ENCODE measurements around the gene PRLH.
"Not testable (repeated sequence)": the region's sequence is repeated elsewhere in the genome, so short reads cannot be mapped to it uniquely, and the experiment has no call there.

Gene PRLH

GRCh38 chr2:237583385-237584295 lies 17.3 kb downstream of the PRLH start:
- no peak for DNase-seq

DNA sequence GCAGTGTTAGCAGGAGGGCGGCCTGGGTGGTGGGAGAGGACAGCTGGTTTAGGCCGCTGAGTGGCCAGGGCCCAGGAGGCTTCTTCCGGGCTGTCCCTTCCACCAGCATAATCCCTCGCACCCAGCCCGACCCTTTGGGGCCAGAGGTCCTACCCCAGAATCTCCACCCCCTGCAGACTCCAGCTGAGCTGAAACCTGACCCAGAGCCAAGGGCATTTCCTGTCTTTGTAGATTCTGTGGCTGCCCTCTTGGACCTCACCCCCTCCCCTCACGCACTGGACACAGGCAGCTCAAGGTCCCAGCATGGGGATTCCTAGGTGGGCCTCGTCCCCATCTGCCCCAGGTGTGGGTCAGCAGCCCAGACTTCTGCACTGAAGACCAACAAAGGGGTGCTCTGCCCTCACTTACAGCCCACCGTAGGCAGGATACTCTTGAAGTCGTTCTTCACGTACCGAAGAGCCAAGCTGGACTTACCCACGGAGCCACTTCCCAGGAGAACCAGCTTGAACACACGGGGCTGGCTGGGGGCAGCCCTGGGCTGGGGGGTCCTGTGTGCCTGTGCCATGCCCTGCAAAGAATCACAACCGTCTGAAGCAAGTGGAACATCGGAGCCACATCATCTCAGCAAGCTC lies 19.3 kb downstream of the PRLH start:
- no peak for DNase-seq

- DNase-seq, result no peak
Measured at GRCh38 chr2:237588044-237588696, 21.8 kb downstream of the PRLH start.

DNA sequence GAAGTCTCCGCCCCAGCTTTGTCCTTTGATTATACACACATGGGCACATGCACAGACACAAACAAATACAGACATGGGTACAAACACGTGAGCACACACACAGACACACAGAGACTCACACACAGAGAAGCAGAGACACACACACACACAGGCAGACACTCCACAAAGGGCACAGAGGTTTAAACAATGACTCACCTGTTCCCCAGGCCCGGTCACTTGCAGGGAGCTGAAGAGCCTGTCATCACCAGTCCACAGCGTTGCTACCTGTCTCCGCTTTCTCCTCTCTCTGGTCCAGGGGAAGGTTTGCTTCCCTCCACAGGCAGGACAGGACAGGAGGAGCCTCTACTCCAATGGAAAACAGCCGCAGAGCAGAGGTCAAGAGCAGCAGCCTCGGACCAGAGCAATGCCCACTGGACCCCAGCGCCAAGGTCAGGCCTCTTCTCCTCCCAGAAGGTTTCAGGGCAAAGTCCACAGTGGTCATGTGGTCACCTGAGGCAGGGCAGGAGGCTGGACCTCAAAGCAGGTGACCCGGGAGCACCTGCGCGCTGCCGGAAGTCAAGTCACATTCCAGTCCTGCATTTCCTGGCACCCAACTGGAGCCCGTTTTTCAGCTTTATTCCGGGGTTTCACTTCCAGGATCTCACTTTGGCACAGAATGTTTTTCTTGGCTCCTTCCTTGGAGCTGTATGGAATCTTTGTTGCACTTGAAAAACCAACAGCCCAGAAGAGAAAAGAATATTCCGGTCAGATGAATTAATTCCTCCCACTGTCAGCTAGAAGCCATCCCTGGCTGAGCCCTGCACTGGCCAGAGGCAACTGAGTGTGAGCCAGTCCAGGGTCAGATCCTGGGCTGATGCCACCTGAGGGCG lies 24.1 kb downstream of the PRLH start, which contains the start of gene RAB17:
Gene RAB17 (minus strand): TSS at position 463 of the 869 bp plus-strand sequence. CDS start 4,580 bp downstream, outside the sequence.
- peak; percentile 21 for DNase-seq

DNA sequence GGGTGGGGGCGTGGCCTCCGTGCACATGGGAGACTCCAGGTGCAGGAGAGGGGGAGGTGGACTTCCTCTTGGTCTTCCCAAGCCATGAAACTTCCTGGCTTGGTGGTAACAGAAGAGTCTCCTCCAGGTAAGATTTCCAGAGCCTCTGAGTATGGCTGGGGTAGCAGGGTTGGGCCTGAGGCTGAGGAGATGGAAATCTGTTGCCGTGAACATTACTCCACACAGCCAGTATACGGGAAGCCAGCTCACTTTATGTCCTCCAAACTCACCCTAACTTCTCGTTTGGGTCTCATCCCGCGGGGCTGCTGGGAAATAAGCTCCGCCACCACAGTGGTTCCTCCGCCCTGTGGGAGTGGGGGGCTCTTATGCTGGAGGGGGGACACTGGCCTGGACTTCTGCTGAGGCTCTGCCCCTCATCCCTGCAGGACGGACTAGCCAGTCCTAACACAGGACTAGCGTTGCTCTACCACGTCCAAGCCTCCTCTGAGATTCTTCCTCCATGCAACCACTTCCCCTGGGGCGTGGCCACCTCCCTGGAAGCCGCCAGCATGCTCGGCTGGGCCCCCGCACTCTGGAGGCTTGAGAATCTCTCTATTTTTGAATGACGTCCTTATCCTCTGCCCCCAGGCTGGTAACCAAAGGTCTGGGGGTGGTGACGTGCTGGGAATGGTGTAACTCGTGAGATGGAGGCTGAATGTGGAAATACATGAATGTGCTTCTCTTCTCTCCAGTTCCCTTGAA lies 24.9 kb downstream of the PRLH start:
- DNase-seq, result no peak

GRCh38 chr2:237592425-237592980 lies 26.1 kb downstream of the PRLH start:
- no peak for DNase-seq

DNA sequence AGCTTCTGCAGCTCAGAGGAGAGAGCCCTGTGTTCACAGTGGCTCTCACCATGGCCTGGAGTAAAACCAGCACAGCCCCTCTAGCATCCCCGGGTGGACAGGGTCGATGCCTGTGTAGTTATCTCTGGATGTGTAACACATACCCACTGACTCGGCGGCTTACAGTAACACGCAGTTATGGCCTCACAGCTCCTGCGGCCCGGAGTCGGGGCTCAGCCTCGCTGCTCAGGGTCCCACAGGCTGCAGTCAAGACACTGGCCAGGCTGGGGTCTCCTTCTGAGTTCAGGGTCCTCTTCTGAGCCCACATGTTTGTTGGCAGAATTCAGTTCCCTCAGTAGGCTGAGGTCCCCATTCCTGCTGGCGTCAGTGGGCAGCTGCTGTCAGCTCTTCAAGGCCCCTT lies 26.7 kb downstream of the PRLH start:
- no peak for DNase-seq

DNA sequence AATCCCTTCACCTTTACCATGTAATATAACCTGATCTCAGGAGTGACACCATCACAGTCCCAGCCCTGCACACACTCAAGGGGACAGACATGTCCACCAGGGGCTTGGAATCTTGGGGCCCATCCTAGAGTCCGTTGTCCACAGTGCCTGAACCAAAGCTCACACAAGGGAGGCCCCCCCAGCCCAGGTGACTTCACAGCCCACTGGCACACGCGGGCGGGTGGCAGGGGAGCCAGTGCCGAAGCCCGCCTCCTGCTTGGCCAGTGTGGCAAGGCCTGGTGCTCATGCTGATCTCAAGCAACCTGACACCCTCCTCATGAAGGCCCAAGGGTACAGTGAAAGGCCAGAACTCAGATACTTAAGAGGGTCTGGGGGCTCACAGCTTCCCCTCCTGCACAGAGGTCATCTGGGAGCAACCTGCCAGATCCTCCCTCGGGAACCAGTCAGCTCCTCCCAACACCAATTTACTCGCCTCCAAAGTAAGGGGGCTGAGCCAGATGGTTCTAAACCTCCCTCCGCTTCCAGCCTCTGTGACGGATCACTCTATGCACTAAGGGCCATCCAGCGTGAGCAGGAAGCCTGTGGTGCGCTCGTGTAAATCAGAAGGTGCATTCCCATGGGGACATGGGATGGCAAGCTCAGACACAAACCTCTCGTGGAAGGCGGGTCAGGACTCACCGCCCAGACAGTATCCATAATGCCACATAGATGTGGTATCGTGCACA lies 27.4 kb downstream of the PRLH start:
- no peak for DNase-seq

GRCh38 chr2:237594514-237594871 lies 28.1 kb downstream of the PRLH start:
- no peak for DNase-seq

DNA sequence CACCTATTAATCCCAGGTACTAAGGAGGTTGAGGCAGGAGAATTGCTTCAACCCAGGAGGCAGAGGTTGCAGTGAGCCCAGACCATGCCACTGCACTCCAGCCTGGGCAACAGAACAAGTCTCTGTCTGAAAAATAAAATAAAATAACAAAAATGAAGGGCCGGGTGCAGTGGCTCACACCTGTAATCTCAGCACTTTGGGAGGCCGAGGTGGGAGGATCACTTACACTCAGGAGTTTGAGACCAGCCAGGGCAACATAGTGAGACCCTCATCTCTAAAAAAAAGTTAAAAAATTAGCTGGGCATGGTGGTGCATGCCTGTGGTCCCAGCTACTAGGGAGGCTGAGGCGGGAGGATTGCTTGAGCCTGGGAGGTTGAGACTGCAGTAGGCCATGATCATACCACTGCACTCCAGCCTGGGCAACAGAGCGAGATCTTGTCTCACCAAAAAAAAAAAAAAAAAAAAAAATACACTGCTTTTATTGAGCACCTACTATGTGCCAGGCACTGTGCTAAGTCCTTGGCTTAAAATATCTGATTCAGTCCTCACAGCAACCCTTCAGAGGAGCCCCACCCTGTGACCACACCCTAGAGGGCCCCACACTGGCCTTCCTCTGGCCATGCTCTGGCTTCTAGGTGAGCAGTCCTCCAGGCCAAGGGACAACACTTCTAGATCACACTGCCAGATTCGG lies 29.6 kb downstream of the PRLH start:
- DNase-seq, result not testable (repeated sequence)

GRCh38 chr2:237596520-237597195 lies 30.3 kb downstream of the PRLH start:
- no peak for DNase-seq

DNA sequence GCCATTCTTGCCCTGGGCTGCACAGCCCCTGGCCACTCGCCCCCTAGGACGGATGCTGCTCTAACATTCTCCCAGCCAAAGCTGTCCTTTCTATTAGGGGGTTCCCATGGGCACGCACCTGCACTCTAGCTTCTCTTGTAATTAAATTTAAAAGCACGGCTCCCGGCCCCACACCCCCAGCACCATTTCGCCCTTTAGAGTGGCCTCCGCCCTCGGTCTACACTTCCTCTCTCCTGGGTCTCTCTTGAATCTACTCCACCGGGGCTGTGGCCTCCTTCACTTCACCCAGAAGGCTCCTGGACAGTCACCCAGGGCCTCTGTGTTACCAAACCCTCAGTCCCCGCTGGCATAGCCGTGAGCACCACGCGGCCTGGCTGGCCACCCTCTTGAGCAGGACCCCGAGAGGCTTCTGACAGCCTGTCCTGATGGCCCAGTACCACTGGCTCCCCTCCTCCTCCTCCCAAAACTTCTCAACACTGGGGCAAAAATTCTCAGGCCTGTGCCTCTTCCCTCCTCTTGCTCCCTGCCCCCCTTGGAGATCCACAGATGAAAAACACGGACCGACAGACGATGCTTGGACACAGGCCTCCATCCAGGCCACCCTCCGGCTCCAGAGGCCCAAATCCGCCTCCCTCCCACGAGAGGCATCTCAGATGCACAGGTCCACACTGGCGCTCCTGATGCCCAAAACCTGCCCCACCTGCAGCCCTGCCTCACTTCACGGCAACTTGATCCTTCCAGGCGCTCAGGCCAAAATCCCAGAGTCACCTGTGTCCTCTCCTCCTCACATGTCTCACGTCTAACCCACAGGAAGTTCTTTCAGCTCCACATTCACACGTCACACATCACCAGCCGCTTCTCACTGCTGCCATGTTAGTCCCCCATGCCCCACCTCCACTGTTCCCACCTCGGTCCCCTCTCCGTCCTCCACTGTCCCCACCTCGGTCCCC lies 31.1 kb downstream of the PRLH start:
- DNase-seq, result no peak

GRCh38 chr2:237598468-237599208 lies 32.3 kb downstream of the PRLH start:
- DNase-seq, result no peak

GRCh38 chr2:237599465-237600110 lies 33.2 kb downstream of the PRLH start:
- no peak for DNase-seq

DNA sequence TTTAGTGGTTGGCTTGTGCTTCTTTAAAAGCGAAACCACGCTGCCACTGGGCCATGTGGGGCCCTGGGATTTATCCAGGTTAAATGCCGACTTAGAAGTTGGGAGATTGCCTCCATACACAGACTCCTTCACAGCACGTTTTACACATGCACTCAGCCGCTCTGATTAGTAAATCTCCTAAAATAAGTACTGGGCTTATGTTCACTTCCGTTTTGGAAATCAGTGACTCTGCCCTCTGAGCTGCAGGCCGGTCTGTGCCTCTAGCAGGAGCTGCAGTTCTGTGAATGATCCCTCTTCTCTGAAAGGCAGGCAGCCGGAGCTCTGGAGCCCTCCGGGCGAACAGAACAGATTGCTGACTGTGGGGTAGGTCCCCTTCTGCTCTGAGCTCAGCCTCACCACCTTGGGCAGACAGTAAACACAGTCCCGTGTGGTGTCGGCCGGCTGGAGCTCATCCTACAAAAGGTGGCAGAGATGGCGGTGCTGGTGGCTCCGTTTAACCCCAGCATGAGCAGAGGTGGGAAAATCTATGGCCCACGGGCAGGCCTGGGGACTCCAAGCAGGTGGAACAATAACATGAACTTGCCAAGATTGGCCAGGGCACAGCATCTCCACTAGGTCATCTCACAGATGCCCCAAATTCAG lies 34.0 kb downstream of the PRLH start:
- peak; percentile 67 for DNase-seq

DNA sequence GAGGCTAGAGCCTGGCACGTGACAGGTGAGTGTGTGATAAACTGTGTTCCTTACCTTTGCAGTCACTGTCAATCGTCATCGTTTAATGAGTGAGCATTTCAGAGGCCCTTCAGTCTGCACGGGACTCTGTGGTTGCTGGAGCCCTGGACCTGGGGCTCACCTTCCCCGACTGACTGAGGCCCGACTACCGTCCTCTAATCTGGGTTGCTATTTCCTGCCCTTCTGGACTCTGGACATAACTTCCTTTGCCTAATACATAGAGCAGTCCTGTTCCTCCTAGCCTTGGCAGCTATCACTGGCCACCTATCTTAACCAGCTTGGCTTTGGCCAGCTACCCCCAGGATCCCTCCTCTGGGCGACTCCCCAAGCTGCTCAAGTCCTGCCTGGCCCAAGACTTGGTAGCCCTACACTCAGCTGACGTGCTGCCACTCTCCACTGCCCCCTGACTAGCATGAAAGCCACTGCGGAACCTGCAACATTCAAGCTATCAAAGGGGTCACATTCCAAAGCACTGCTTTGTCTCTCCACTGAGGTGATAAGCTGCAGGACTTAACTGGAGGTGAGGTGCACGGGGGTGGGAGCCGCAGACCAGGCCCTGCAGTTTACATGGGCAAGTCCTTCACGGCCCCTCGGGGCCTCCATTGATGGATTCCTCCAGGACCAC lies 35.2 kb downstream of the PRLH start:
- DNase-seq, result no peak
